GM23338 (cell line): ENCODE data around the gene MAP2K5. TPM values are rescaled to one million over a fixed set of nuclear protein-coding genes. Genes with fewer than 3 reads are reported as not detected.

Experiments used
- ATAC-seq: fragments of 200-7000 bp; cut with Tn5 transposase; 3 replicates; pipeline ENCODE4 v1.9.1; 2020
- DNase-seq: peaks from one replicate; pipeline ENCODE4 v3.0.0-alpha.2; 2015; ENCODE audit warnings: low spot score
- H2AFZ ChIP-seq: fragments of 200-600 bp; sonication (generic); 2 replicates; pipeline ENCODE4 v1.8.0; 2016; ENCODE audit warnings: antibody characterized with exemption, mild to moderate bottlenecking, moderate library complexity
- H3F3A ChIP-seq: fragments of 200-600 bp; sonication (generic); replicated peaks from 2 replicates; pipeline ENCODE4 v1.8.0; 2017; ENCODE audit warnings: antibody characterized with exemption, mixed run types, low read depth
- H3K27ac ChIP-seq: fragments of 200-600 bp; sonication (generic); 2 replicates; pipeline ENCODE4 v1.6.1; 2016; ENCODE audit warnings: low read depth
- H3K27me3 ChIP-seq: fragments of 200-600 bp; sonication (generic); 2 replicates; pipeline ENCODE4 v1.8.0; 2016; ENCODE audit warnings: mild to moderate bottlenecking, mixed run types, moderate library complexity; ENCODE audit not compliant: insufficient read depth
- H3K36me3 ChIP-seq: fragments of 200-600 bp; sonication (generic); 2 replicates; pipeline ENCODE4 v1.8.0; 2016; ENCODE audit warnings: mild to moderate bottlenecking; ENCODE audit not compliant: insufficient read depth
- H3K4me1 ChIP-seq: fragments of 200-600 bp; sonication (generic); 2 replicates; pipeline ENCODE4 v1.8.0; 2016; ENCODE audit warnings: mild to moderate bottlenecking, moderate library complexity; ENCODE audit not compliant: insufficient read depth
- H3K4me2 ChIP-seq: fragments of 200-600 bp; sonication (generic); 2 replicates; pipeline ENCODE4 v1.7.1; 2017; ENCODE audit warnings: mixed run types
- H3K4me3 ChIP-seq: fragments of 200-600 bp; sonication (generic); 2 replicates; pipeline ENCODE4 v1.6.1; 2016; ENCODE audit warnings: mixed run types
- H3K79me2 ChIP-seq: fragments of 200-600 bp; sonication (generic); replicated peaks from 2 replicates; pipeline ENCODE4 v1.8.0; 2017; ENCODE audit warnings: mild to moderate bottlenecking; ENCODE audit not compliant: insufficient read depth
- H3K9me2 ChIP-seq: fragments of 200-600 bp; sonication (generic); 2 replicates; pipeline ENCODE4 v1.8.0; 2017; ENCODE audit not compliant: insufficient read depth
- H4K20me1 ChIP-seq: fragments of 200-600 bp; sonication (generic); replicated peaks from 2 replicates; pipeline ENCODE4 v1.8.0; 2017; ENCODE audit warnings: mild to moderate bottlenecking; ENCODE audit not compliant: insufficient read depth
- H3K27ac Mint-ChIP-seq: 2 replicates; pipeline ENCODE4 v1.8.0; 2020; ENCODE audit warnings: inconsistent platforms, mild to moderate bottlenecking, moderate library complexity, mixed read lengths
- H3K27me3 Mint-ChIP-seq: 3 replicates; pipeline ENCODE4 v1.8.0; 2022; ENCODE audit warnings: low read depth, mild to moderate bottlenecking, moderate library complexity, mixed read lengths, inconsistent platforms; ENCODE audit not compliant: insufficient read depth, poor library complexity
- H3K36me3 Mint-ChIP-seq: 3 replicates; pipeline ENCODE4 v1.8.0; 2021; ENCODE audit warnings: low read depth, mild to moderate bottlenecking, inconsistent platforms, moderate library complexity, mixed read lengths
- H3K4me1 Mint-ChIP-seq: 3 replicates; pipeline ENCODE4 v1.8.0; 2020; ENCODE audit warnings: mild to moderate bottlenecking, inconsistent platforms, mixed read lengths
- H3K4me3 Mint-ChIP-seq: 3 replicates; pipeline ENCODE4 v1.8.0; 2021; ENCODE audit warnings: moderate library complexity, mild to moderate bottlenecking, inconsistent platforms, mixed read lengths
- H3K9me3 Mint-ChIP-seq: 3 replicates; pipeline ENCODE4 v1.8.0; 2020; ENCODE audit warnings: moderate library complexity, mild to moderate bottlenecking, inconsistent platforms, mixed read lengths
- CREB1 ChIP-seq: fragments of 250-450 bp; sonication (Bioruptor Pico); IDR thresholded peaks from 2 replicates; pipeline ENCODE4 v1.5.0; 2020; ENCODE audit warnings: low read depth, mild to moderate bottlenecking, moderate library complexity
- CTCF ChIP-seq, 2 experiments: fragments of 200-600 bp in 1 of 2; sonication (generic) in 1 of 2; conservative IDR thresholded peaks; 2 replicates each; pipeline versions ENCODE4 v1.5.1 to v1.6.1; 2016 to 2017; ENCODE audit warnings: antibody characterized with exemption in 2 of 2, low read depth in 2 of 2, mild to moderate bottlenecking in 2 of 2, moderate library complexity in 1 of 2
- ETS1 ChIP-seq: IDR thresholded peaks from 2 replicates; pipeline ENCODE4 v1.6.1; 2016; ENCODE audit warnings: antibody characterized with exemption
- EZH2 ChIP-seq: fragments of 200-600 bp; sonication (generic); IDR thresholded peaks from one replicate; pipeline ENCODE4 v1.8.0; 2017; ENCODE audit warnings: antibody characterized with exemption, mild to moderate bottlenecking, low read depth; ENCODE audit not compliant: unreplicated experiment
- EZH2phosphoT487 ChIP-seq: fragments of 200-600 bp; sonication (generic); IDR thresholded peaks from one replicate; pipeline ENCODE4 v1.8.1; 2018; ENCODE audit warnings: antibody characterized with exemption; ENCODE audit not compliant: unreplicated experiment
- JUNB ChIP-seq: IDR thresholded peaks from one replicate; pipeline ENCODE4 v1.6.1; 2016; ENCODE audit warnings: antibody characterized with exemption; ENCODE audit not compliant: unreplicated experiment
- NANOG ChIP-seq: IDR thresholded peaks from 2 replicates; pipeline ENCODE4 v1.6.1; 2016; ENCODE audit warnings: antibody characterized with exemption, borderline replicate concordance
- POLR2AphosphoS5 ChIP-seq: IDR thresholded peaks from 2 replicates; pipeline ENCODE4 v1.6.1; 2016; ENCODE audit warnings: antibody characterized with exemption, low read depth
- STAT1 ChIP-seq: IDR thresholded peaks from one replicate; pipeline ENCODE4 v1.6.1; 2016; ENCODE audit warnings: antibody characterized with exemption; ENCODE audit not compliant: unreplicated experiment
- ZNF114 ChIP-seq: fragments of 250-450 bp; sonication (Bioruptor Pico); IDR thresholded peaks from 2 replicates; pipeline ENCODE4 v1.5.0; 2020; ENCODE audit warnings: mild to moderate bottlenecking, moderate library complexity
- ZNF331 ChIP-seq: fragments of 250-450 bp; sonication (Bioruptor Pico); IDR thresholded peaks from 2 replicates; pipeline ENCODE4 v1.5.0; 2020; ENCODE audit warnings: low read depth, mild to moderate bottlenecking, moderate library complexity
- polyA plus RNA-seq: library from polyadenylated mRNA; unstranded; fragments of >200 nt; fragmentation: Nextera tagmentation; extraction: Ambion mirVana; gene quantifications from 2 replicates; pipeline ENCODE4 v1.2.1, GENCODE V29; 2016
- total RNA-seq: library from RNA; depleted of rRNA; stranded (reverse); fragments of >200 nt; shearing (Covaris generic); gene quantifications from 2 replicates; pipeline ENCODE4 v1.2.3, GENCODE V29; 2014
- TF ChIP-seq, protein P1 (sequence below): IDR thresholded peaks from one replicate; pipeline ENCODE4 v1.6.1; 2018; ENCODE audit warnings: antibody characterized with exemption; ENCODE audit not compliant: unreplicated experiment
- TF ChIP-seq, protein P2 (sequence below): fragments of 250-450 bp; sonication (Bioruptor Pico); IDR thresholded peaks from 2 replicates; pipeline ENCODE4 v1.5.0; 2020; ENCODE audit warnings: mild to moderate bottlenecking, moderate library complexity

MAP2K5 gene
- total and polyA plus RNA-seq, 2 experiments from 2014 or later: 6.5 to 13.6 TPM

- no peak overlapping the region for H3K27ac Mint-ChIP-seq
- Histone ChIP-seq H3K79me2 (no peaks in the 10 kb centered on the region), H3F3A (no peaks in the 10 kb centered on the region), H3K27me3 (no peaks in the 10 kb centered on the region), H4K20me1 (no peaks in the 10 kb centered on the region), H3K9me2 (no peaks in the 10 kb centered on the region), H3K4me1 (no peaks in the 10 kb centered on the region), H3K4me2 (no peak overlapping the region), H3K4me3 (no peak overlapping the region), H2AFZ (no peak overlapping the region), H3K27ac (no peak overlapping the region), H3K36me3 (no peaks in the 10 kb centered on the region)
- H3K4me1 Mint-ChIP-seq: no peaks in the 10 kb centered on the region
- H3K27me3 Mint-ChIP-seq: no peaks in the 10 kb centered on the region
- ATAC-seq (no peak), DNase-seq (no peak)
- H3K36me3 Mint-ChIP-seq: peaks cover 7% of the 10 kb centered on the region; the same call in 2 of the 3 replicates
- TF ChIP-seq ZNF331 (CRISPR knock-in tag) (no peak), JUNB (no peak), ETS1 (no peak), CTCF (conservative IDR thresholded peaks at IDR 0.05; ENCODE audit: low read depth in 2 of 2) (no peak), STAT1 (no peak), EZH2phosphoT487 (no peak), ZNF114 (CRISPR knock-in tag) (no peak), CREB1 (no peak), EZH2 (no peak), NANOG (no peak), POLR2AphosphoS5 (no peak)
- TF ChIP-seq, protein P1, sequence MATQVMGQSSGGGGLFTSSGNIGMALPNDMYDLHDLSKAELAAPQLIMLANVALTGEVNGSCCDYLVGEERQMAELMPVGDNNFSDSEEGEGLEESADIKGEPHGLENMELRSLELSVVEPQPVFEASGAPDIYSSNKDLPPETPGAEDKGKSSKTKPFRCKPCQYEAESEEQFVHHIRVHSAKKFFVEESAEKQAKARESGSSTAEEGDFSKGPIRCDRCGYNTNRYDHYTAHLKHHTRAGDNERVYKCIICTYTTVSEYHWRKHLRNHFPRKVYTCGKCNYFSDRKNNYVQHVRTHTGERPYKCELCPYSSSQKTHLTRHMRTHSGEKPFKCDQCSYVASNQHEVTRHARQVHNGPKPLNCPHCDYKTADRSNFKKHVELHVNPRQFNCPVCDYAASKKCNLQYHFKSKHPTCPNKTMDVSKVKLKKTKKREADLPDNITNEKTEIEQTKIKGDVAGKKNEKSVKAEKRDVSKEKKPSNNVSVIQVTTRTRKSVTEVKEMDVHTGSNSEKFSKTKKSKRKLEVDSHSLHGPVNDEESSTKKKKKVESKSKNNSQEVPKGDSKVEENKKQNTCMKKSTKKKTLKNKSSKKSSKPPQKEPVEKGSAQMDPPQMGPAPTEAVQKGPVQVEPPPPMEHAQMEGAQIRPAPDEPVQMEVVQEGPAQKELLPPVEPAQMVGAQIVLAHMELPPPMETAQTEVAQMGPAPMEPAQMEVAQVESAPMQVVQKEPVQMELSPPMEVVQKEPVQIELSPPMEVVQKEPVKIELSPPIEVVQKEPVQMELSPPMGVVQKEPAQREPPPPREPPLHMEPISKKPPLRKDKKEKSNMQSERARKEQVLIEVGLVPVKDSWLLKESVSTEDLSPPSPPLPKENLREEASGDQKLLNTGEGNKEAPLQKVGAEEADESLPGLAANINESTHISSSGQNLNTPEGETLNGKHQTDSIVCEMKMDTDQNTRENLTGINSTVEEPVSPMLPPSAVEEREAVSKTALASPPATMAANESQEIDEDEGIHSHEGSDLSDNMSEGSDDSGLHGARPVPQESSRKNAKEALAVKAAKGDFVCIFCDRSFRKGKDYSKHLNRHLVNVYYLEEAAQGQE: no peak
- TF ChIP-seq, protein P2, sequence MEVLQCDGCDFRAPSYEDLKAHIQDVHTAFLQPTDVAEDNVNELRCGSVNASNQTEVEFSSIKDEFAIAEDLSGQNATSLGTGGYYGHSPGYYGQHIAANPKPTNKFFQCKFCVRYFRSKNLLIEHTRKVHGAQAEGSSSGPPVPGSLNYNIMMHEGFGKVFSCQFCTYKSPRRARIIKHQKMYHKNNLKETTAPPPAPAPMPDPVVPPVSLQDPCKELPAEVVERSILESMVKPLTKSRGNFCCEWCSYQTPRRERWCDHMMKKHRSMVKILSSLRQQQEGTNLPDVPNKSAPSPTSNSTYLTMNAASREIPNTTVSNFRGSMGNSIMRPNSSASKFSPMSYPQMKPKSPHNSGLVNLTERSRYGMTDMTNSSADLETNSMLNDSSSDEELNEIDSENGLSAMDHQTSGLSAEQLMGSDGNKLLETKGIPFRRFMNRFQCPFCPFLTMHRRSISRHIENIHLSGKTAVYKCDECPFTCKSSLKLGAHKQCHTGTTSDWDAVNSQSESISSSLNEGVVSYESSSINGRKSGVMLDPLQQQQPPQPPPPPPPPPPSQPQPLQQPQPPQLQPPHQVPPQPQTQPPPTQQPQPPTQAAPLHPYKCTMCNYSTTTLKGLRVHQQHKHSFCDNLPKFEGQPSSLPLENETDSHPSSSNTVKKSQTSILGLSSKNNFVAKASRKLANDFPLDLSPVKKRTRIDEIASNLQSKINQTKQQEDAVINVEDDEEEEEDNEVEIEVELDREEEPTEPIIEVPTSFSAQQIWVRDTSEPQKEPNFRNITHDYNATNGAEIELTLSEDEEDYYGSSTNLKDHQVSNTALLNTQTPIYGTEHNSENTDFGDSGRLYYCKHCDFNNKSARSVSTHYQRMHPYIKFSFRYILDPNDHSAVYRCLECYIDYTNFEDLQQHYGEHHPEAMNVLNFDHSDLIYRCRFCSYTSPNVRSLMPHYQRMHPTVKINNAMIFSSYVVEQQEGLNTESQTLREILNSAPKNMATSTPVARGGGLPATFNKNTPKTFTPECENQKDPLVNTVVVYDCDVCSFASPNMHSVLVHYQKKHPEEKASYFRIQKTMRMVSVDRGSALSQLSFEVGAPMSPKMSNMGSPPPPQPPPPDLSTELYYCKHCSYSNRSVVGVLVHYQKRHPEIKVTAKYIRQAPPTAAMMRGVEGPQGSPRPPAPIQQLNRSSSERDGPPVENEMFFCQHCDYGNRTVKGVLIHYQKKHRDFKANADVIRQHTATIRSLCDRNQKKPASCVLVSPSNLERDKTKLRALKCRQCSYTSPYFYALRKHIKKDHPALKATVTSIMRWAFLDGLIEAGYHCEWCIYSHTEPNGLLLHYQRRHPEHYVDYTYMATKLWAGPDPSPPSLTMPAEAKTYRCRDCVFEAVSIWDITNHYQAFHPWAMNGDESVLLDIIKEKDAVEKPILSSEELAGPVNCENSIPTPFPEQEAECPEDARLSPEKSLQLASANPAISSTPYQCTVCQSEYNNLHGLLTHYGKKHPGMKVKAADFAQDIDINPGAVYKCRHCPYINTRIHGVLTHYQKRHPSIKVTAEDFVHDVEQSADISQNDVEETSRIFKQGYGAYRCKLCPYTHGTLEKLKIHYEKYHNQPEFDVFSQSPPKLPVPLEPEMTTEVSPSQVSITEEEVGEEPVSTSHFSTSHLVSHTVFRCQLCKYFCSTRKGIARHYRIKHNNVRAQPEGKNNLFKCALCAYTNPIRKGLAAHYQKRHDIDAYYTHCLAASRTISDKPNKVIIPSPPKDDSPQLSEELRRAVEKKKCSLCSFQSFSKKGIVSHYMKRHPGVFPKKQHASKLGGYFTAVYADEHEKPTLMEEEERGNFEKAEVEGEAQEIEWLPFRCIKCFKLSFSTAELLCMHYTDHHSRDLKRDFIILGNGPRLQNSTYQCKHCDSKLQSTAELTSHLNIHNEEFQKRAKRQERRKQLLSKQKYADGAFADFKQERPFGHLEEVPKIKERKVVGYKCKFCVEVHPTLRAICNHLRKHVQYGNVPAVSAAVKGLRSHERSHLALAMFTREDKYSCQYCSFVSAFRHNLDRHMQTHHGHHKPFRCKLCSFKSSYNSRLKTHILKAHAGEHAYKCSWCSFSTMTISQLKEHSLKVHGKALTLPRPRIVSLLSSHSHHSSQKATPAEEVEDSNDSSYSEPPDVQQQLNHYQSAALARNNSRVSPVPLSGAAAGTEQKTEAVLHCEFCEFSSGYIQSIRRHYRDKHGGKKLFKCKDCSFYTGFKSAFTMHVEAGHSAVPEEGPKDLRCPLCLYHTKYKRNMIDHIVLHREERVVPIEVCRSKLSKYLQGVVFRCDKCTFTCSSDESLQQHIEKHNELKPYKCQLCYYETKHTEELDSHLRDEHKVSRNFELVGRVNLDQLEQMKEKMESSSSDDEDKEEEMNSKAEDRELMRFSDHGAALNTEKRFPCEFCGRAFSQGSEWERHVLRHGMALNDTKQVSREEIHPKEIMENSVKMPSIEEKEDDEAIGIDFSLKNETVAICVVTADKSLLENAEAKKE: no peak
- H3K4me3 Mint-ChIP-seq: no peak overlapping the region
- peaks cover 3% of the 10 kb centered on the region; the same call in 2 of the 3 replicates for H3K9me3 Mint-ChIP-seq
These were observed 157.5 kb downstream of the MAP2K5 start for GRCh38 chr15:67700023-67700422.
